Ovary (tissue), 3 donors: ENCODE results near the gene XIST.

Source experiments
- EP300 ChIP-seq: sonication (generic); formaldehyde crosslinking; IDR thresholded peaks from one replicate; pipeline ENCODE4 v1.6.1; 2017; ENCODE audit warnings: antibody characterized with exemption
- POLR2A ChIP-seq: fragments of 450-650 bp; IDR thresholded peaks from one replicate; pipeline ENCODE4 v1.6.1; 2017; ENCODE audit warnings: antibody characterized with exemption, mild to moderate bottlenecking, moderate library complexity
- TF ChIP-seq, protein P1 (sequence below), 3 donors: fragments of 450-650 bp in 2 of 3; fragments of 200-600 bp in 1 of 3; IDR thresholded peaks; one replicate each; pipeline versions ENCODE4 v1.5.1 to v1.8.0; 2016 to 2022; ENCODE audit warnings: antibody characterized with exemption in 3 of 3, mild to moderate bottlenecking in 1 of 3
- donor health status: DM: no; HTN: no; CAD: no.

DNA sequence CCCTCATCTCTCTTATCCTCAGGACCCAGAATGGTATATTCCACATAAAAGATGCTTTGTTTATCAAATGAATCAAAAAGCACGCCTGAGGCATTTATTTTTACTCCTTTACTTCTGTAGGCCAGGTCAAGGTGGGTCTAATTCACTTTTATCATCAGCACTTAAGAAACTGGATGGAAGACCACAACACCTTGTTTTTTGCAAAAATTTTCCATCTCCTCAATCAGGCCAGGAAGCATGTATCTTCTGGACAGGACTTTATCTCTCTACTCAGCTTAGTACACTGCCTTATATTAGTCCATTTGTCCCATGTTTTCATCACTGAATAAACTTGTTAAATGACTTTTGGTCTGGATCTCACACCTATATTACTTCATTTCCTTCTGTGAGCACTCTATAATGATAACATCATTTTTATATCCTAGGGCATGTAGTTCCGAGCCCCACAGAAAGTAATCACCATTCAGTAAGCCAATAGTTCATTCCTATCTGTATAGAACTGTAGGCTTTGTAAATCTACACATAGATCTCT, 29.0 kb downstream of the XIST start:
- TF ChIP-seq, protein P1, sequence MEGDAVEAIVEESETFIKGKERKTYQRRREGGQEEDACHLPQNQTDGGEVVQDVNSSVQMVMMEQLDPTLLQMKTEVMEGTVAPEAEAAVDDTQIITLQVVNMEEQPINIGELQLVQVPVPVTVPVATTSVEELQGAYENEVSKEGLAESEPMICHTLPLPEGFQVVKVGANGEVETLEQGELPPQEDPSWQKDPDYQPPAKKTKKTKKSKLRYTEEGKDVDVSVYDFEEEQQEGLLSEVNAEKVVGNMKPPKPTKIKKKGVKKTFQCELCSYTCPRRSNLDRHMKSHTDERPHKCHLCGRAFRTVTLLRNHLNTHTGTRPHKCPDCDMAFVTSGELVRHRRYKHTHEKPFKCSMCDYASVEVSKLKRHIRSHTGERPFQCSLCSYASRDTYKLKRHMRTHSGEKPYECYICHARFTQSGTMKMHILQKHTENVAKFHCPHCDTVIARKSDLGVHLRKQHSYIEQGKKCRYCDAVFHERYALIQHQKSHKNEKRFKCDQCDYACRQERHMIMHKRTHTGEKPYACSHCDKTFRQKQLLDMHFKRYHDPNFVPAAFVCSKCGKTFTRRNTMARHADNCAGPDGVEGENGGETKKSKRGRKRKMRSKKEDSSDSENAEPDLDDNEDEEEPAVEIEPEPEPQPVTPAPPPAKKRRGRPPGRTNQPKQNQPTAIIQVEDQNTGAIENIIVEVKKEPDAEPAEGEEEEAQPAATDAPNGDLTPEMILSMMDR (IDR thresholded peaks at IDR 0.05): no peak
- TF ChIP-seq EP300 (no peak), POLR2A (no peak)
